ENCODE measurements around the gene WNT7B.

WNT7B gene

GRCh38 chr22:45952151-45952550 is 24.8 kb downstream of the WNT7B start:
- DNase-seq: no peak

GRCh38 chr22:45949891-45950290 is 27.1 kb downstream of the WNT7B start:
- no peak for DNase-seq

DNA sequence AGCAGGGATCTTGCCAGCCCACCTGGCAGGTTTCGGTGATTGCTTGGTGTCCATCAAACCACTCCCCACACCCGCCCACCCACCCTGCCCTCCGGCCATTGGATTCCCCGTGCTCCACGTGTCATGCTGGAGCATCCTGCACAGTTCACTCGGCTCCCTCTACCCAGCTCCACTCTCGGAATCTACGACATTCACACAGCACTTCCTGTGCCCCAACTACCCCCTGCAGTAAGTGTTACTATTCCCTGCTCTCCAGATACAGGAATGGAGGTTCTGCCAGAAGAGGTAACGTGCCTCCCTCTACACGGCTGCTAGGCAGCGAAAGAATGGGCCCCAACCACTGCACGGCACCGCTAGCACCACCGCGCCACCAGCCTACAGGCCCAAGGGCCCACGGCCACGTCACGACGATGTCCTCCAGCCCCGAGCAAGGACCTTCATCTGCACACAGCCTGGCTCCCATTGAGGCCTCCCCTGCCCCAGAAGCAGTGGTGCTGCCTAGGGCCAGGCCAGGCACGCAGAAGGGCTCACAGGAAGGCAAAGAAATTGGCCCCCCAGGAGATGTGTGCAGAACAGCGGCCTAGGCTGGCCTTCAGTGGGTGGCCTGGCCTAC is 27.6 kb downstream of the WNT7B start:
- no peak for DNase-seq

DNA sequence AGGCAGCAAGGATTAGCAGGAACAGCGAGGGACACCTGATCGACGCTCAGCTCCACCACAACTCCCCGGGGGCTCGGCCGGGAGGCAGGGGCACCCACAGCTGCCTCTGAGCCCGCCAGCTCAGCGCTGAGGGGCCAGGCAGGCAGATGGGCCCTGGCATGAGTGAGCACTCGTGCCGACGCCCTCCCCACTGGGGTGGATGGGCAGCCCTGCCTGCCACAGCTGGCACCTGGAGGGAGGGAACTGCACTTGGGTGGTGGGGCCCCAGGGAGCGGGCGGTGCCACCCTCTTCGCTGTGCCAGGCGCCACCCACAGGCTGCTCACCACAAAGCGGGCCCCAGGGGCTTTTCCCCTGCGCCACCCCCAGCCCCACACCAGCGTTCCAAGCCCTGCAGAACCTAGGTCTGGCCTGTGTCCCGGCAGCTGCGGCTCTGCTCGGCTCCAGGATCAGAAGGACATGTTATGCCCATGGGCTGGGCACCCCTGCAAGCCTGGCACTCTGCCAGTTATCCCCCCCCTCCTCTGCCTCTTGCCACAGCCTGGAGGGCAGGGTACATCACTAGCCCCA is 28.8 kb downstream of the WNT7B start:
- no peak for DNase-seq

DNA sequence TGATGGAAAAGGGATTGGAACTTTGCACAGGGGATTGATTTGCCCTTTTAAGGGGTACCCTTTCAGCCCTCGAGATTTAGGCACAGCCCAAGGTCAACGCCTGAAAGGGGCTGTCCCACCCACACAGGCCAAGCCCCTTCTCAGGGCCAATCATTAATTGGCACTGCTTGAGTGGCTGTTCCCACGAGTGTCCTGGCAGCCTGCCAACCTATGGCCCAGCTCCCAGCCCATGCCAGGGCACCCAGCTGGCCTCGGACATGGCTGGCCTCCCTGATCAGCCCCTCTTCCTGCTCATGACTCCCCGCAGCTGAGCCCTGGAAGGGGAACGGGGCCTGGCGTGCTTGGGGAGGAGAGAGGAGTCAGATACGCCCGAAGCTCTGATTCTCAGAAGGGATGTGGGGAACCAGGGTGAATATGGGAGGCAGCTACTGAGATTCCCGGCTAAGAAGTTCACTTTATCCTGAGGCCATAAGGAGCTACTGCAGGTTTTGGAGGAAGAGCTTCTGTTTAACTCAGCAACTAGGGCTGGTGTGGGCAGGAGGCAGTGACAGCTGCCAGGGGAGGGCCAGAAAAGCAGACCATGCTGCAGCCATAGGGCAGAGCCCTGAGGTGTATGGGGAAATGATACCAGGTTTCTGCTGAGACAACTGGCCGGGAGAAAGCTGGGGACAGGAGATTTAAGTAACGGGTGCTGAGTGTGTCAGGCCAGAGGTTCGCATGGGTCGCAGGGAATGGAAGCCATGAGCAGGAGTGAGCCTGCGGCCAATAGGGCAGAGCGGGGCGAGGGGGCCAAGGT is 30.0 kb downstream of the WNT7B start:
- no peak for DNase-seq

DNA sequence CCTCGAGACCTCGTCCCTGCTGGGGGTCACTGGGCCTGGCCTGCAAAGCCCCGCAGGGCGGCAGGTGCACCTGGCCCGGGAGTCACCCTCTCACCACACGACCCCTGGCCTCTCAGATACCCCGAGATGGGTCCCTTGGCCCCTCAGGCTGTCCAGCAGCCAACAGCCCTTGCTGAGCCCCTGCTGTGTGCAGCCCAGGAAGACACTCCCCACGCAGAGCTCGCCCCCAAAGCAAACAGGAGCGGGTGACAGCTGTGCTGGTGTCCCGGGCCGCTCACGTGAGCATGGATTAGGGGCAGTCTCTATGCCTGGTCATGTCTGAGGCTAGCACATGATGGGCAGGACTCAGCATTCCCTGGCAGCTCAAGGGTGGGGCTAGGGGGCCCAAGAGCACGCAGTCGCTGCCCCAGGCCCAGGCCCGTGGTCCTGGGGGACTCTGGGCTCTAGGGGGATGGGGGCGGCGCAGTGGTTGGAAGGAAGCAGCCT is 31.3 kb downstream of the WNT7B start:
- no peak for DNase-seq

DNA sequence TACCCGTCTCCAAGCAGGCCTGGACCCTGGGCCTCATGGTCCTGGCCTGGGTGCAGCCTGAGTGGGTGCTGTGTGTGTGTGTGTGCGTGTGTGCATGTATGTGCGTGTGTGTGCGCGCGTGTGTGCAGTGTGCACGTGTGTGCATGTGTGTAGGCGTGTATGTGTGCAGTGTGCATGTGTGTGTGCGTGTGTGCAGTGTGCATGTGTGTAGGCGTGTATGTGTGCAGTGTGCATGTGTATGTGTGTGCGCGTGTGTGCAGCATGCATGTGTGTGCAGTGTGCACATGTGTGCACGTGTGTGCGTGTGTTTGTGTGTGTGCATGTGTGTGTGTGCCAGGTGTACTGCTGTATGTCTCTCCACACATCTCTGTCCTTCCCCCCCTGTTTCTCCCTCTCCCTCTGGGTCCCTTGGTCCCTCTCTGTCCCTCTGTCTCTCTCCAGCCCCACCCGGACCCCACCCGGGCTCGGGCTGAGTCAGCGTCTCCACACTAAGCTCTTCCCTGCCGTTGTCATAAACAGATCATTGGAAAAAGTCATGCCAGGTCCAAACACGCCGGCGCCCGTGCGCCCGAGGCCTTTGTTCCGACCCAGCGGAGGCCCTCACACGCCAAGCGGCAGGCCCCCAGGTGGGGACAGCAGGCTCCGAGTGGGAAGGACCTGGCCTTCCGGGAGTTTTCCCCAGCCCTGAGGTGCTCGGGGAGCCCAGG is 34.0 kb downstream of the WNT7B start:
- DNase-seq: no peak

- DNase-seq: no peak
These were observed 34.6 kb downstream of the WNT7B start for GRCh38 chr22:45942344-45942743.

- no peak for DNase-seq
These were observed 38.0 kb downstream of the WNT7B start for GRCh38 chr22:45938913-45939312.

DNA sequence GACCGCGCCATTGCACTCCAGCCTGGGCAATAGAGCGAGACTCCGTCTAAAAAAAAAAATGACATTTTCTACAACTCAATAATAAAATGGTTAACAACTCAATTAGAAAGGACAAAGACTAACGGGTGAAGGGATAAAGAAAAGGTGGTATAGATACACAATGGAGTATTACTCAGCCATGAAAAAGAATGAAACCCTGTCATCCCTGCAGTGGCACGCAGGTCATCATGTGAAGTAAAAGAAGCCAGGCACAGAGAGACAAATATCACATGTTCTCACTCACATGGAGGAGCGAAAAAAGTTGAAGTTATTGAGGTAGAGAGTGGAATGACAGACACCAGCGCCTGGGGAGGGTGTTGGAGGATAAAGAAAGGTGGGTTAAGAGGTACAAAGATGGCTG is 39.0 kb downstream of the WNT7B start:
- DNase-seq: no peak

DNA sequence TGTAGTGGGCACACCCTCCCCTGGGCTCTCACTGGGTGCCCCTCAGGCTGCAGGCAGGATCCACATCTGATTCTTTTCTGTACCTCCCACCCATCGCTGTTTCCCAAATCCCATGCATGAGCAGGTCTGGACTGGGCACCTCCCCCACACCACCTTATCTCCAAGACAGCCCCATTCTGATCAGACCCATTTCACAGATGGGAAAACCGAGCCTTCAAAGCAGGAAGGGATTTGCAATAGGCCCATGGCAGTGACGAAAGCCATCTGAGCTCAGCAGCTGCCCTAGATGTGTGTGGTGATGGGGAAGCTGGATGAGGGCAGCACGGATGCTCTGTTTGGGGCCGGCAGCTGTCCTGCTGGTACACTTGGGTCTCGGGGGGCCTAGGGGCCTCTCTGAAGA is 41.4 kb downstream of the WNT7B start:
- DNase-seq: no peak

DNA sequence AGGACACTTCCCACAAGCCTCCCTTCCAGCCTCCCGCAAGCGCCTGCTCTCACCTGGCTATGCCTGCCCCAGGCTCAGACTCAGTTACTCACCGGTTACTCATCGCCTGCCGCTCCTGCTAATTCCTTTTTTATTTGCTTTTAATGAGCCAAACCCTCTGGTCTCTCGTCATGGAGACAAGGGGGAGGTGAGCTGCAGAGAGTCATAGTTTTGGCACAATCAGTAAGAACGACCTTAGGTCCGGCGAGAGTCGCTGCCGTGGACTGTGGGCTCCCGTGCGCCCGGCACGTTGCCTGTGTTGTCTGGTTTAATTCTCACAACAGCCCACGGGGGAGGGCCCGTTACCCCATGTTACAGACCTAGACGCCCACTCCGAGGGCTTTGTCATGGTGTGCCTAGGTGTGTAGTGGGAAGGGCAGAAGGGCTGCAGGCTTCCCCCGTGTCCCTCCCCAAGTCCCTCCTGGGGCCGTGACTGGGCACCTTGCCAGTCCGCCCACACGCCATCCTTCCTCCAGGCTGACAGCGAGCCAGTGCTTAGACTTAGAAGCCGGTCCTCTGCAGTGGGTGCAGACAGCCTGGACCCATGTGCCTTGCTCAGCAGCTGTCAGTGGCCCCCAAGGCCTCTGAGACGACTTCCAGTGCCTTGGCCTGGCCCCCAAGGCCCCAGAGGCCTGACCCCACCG is 42.2 kb downstream of the WNT7B start:
- DNase-seq: peak in 1 of 2 donors; percentile 10

DNA sequence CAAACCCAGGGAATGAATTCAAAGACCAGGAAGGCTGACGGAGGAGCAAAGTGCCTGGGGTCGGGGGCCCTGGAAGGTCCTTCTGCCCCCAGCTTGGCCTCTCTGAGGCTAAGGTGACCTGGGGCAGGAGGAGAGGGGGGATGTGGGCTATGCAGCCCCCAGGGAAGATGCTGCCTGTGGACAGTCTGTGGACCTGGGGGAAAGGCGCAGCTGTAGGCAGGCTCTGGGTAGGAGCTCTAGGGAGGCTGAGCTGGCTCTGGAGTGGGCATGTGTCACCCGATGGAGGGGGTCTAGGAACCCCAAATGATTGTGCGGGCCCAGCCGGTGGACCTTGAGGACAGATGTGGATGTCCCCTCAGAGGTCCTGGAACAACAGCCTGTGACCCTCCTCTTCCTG is 42.8 kb downstream of the WNT7B start:
- no peak for DNase-seq

- no peak for DNase-seq
These were observed 43.3 kb downstream of the WNT7B start for GRCh38 chr22:45933506-45934167.

DNA sequence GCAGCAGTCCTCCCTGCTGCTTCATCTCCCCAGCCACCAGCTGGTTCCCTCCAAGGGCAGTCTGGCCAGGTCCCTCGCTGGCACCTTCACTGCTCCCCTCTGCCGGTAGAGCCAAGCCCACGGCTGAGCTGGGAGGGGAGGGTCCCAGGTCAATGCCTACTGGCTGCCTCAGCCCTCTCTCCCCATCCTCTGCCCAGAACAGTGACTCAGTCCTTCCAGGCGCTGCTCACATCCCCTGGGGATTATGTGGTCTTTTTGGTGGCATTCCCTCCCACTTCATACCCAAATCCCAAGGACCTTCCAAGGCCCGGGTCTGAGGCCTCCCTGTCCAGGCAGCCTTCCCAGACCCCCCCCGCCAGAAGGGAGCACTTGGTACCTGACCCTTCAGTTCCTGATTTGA is 44.9 kb downstream of the WNT7B start:
- DNase-seq: no peak

DNA sequence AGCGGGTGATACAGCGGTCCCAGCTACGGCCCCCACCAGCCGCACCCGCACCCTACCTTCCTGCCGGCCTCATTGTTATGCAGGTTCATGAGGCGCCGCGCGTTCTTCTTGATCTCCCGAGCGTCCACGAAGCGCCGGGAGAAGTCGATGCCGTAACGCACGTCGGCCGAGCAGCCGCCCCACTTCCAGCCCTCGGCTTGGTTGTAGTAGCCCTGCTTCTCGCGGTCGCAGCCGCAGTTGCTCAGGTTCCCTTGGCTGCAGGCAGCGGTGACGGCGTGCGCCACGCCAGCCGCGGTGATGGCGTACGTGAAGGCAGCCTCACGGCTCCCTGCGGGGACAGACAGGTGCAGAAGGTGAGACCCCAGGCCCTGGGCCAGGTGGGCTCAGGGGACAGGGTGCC is 45.9 kb downstream of the WNT7B start:
- DNase-seq: no peak

GRCh38 chr22:45930324-45930723 is 46.6 kb downstream of the WNT7B start:
- no peak for DNase-seq

GRCh38 chr22:45929649-45930048 is 47.3 kb downstream of the WNT7B start:
- DNase-seq: no peak

DNA sequence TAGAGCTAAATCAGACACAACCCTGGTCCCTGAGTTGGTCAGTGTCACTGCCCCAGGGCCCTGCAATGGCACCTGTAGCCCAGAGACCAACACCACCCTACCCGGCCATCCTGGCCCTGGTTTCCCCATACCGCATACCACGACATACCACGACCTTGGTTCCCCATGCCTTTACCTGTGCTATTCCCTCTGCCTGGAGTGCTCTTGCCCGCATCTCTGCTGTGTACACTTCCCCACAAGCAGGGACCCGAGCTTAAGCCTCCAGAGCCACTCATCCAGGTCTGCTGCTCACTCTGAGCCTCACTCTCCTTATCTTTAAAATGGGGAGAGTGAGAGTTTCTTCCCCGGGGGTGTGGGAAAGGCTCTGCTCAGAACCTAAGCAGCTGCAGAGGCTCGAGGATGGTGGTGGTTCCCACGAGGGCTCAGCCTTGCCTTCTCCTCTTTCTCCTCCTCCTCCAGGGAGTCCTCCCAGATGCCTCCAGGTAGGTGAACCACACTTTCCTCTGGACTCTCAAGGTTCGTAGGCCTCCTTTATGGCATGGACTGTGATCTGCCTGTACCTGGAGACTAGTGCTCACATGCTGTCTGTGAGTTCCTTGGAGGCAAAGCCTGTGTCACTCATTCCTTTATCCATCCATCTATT is 48.1 kb downstream of the WNT7B start:
- no peak for DNase-seq

- no peak for DNase-seq
These were observed 49.9 kb downstream of the WNT7B start for GRCh38 chr22:45927059-45927458.

DNA sequence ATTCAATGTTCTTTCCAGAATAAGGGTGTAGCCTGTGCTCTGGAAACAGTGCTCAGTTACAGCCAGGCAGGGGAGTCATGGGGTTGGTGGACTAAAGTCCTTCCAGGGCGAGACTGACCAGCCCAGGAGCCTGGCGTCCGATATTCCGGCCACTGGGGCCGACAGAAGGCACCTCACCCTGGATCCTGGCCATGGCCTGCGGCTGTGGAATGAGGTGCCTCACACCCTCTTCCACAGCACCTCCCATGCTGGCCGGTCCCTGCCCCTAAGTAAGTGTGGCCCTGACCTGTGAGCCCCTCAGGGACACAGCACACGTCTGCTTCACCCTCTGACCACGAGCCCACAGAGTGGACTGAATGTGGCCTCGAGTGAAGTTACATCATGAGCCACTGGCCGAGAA is 50.5 kb downstream of the WNT7B start:
- no peak for DNase-seq
